ENCODE results near the gene KTI12. TPM values are rescaled to one million over a fixed set of nuclear protein-coding genes. Genes with fewer than 3 reads are reported as not detected.

KTI12 gene
- total and polyA plus RNA-seq, 4 donors: 4.1 to 7.7 (median 5.8) TPM

DNA sequence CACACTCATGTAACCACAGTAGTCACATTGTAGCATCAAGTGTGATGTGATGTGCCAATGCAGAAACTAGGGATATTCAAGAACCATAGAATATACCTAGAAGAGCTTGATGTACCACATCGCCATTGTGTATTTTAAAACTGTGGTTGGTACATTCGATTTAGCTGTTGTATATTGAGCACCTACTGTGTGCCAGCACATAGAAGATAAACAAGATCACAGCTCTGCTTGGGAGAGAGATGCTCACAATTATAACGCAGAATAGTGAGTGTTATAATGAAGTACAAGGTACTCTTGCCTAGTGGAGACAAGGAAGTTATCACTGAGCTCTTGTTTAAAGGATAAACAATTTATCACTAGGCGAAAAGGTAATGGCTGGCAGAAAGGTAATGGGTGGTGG lies 27.2 kb upstream of the KTI12 start:
- Histone ChIP-seq H3K27me3 (ENCODE audit: control insufficient read depth in 4 of 4, insufficient read depth in 4 of 4, low read length in 3 of 4) (no peaks in the 10 kb centered on the region), H3K9ac (ENCODE audit: low read depth in 1 of 2, low read length in 2 of 2) (no peak overlapping the region), H3K4me1 (ENCODE audit: control insufficient read depth in 4 of 4, insufficient read depth in 4 of 4, low read length in 3 of 4) (peaks cover 0 to 16% (median 12%) of the 10 kb centered on the region in 4 donors), H3K27ac (ENCODE audit: low read depth in 1 of 2, low read length in 2 of 2) (no peak overlapping the region), H3K9me3 (ENCODE audit: control insufficient read depth in 4 of 4, low read length in 3 of 4) (no peaks in the 10 kb centered on the region), H3K36me3 (ENCODE audit: control insufficient read depth in 4 of 4, insufficient read depth in 3 of 4, low read depth in 1 of 4, low read length in 3 of 4) (peaks cover 4 to 31% (median 24%) of the 10 kb centered on the region in 4 donors), H3K4me3 (ENCODE audit: low read depth in 1 of 3, low read length in 3 of 3) (no peak overlapping the region)
- 97% methylated on average over 4 of the region's 4 CpGs for WGBS
- DNase-seq (ENCODE audit: low spot score): no peak
- TF ChIP-seq TAF1 (conservative IDR thresholded peaks at IDR 0.05): no peak
- no peak for TF ChIP-seq FOXA1 (IDR thresholded peaks at IDR 0.05)
- no peak for TF ChIP-seq YY1 (IDR thresholded peaks at IDR 0.05)
- no peak for TF ChIP-seq RAD21 (IDR thresholded peaks at IDR 0.05)
- no peak for TF ChIP-seq RXRA (IDR thresholded peaks at IDR 0.05)
- TF ChIP-seq, protein P1, sequence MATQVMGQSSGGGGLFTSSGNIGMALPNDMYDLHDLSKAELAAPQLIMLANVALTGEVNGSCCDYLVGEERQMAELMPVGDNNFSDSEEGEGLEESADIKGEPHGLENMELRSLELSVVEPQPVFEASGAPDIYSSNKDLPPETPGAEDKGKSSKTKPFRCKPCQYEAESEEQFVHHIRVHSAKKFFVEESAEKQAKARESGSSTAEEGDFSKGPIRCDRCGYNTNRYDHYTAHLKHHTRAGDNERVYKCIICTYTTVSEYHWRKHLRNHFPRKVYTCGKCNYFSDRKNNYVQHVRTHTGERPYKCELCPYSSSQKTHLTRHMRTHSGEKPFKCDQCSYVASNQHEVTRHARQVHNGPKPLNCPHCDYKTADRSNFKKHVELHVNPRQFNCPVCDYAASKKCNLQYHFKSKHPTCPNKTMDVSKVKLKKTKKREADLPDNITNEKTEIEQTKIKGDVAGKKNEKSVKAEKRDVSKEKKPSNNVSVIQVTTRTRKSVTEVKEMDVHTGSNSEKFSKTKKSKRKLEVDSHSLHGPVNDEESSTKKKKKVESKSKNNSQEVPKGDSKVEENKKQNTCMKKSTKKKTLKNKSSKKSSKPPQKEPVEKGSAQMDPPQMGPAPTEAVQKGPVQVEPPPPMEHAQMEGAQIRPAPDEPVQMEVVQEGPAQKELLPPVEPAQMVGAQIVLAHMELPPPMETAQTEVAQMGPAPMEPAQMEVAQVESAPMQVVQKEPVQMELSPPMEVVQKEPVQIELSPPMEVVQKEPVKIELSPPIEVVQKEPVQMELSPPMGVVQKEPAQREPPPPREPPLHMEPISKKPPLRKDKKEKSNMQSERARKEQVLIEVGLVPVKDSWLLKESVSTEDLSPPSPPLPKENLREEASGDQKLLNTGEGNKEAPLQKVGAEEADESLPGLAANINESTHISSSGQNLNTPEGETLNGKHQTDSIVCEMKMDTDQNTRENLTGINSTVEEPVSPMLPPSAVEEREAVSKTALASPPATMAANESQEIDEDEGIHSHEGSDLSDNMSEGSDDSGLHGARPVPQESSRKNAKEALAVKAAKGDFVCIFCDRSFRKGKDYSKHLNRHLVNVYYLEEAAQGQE (IDR thresholded peaks at IDR 0.05): no peak
- TF ChIP-seq NR2F2 (IDR thresholded peaks at IDR 0.05): no peak
- TF ChIP-seq, protein P2, sequence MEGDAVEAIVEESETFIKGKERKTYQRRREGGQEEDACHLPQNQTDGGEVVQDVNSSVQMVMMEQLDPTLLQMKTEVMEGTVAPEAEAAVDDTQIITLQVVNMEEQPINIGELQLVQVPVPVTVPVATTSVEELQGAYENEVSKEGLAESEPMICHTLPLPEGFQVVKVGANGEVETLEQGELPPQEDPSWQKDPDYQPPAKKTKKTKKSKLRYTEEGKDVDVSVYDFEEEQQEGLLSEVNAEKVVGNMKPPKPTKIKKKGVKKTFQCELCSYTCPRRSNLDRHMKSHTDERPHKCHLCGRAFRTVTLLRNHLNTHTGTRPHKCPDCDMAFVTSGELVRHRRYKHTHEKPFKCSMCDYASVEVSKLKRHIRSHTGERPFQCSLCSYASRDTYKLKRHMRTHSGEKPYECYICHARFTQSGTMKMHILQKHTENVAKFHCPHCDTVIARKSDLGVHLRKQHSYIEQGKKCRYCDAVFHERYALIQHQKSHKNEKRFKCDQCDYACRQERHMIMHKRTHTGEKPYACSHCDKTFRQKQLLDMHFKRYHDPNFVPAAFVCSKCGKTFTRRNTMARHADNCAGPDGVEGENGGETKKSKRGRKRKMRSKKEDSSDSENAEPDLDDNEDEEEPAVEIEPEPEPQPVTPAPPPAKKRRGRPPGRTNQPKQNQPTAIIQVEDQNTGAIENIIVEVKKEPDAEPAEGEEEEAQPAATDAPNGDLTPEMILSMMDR (IDR thresholded peaks at IDR 0.05; ENCODE audit: low read depth, low read length, missing input control): no peak
- TF ChIP-seq HNF4A (conservative IDR thresholded peaks at IDR 0.05): no peak
- TF ChIP-seq ZBTB33 (IDR thresholded peaks at IDR 0.05): no peak

GRCh38 chr1:52059888-52060287 lies 26.3 kb upstream of the KTI12 start:
- Histone ChIP-seq H3K27me3 (ENCODE audit: control insufficient read depth in 4 of 4, insufficient read depth in 4 of 4, low read length in 3 of 4) (no peaks in the 10 kb centered on the region), H3K4me1 (ENCODE audit: control insufficient read depth in 4 of 4, insufficient read depth in 4 of 4, low read length in 3 of 4) (peaks cover 0 to 21% (median 14%) of the 10 kb centered on the region in 4 donors)
- 99% methylated on average over 1 of the region's 1 CpG for WGBS

More at GRCh38 chr1:52059888-52060287, 26.3 kb upstream of the KTI12 start:
- Histone ChIP-seq H3K27ac (ENCODE audit: low read depth in 1 of 2, low read length in 2 of 2) (no peak overlapping the region), H3K4me3 (ENCODE audit: low read depth in 1 of 3, low read length in 3 of 3) (no peak overlapping the region), H3K9me3 (ENCODE audit: control insufficient read depth in 4 of 4, low read length in 3 of 4) (no peaks in the 10 kb centered on the region), H3K9ac (ENCODE audit: low read depth in 1 of 2, low read length in 2 of 2) (no peak overlapping the region), H3K36me3 (ENCODE audit: control insufficient read depth in 4 of 4, insufficient read depth in 3 of 4, low read depth in 1 of 4, low read length in 3 of 4) (peaks cover 3 to 25% (median 18%) of the 10 kb centered on the region in 4 donors)
- no peak for DNase-seq (ENCODE audit: low spot score)
- TF ChIP-seq RAD21 (IDR thresholded peaks at IDR 0.05): no peak
- TF ChIP-seq, protein P1 (IDR thresholded peaks at IDR 0.05): no peak
- TF ChIP-seq NR2F2 (IDR thresholded peaks at IDR 0.05): no peak
- TF ChIP-seq, protein P2 (IDR thresholded peaks at IDR 0.05; ENCODE audit: low read depth, low read length, missing input control): no peak
- TF ChIP-seq, protein P3, sequence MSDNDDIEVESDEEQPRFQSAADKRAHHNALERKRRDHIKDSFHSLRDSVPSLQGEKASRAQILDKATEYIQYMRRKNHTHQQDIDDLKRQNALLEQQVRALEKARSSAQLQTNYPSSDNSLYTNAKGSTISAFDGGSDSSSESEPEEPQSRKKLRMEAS (IDR thresholded peaks at IDR 0.05): no peak
- no peak for TF ChIP-seq HNF4A (conservative IDR thresholded peaks at IDR 0.05)
- TF ChIP-seq ZBTB33 (IDR thresholded peaks at IDR 0.05): no peak
- no peak for TF ChIP-seq JUND (IDR thresholded peaks at IDR 0.05)

Data from liver (tissue), 9 donors.